IPS-18c (cell line): ENCODE measurements around the gene SF3B1.
"Not testable (repeated sequence)": the region's sequence is repeated elsewhere in the genome, so short reads cannot be mapped to it uniquely, and the experiment has no call there.

Experiments
- H3K4me3 ChIP-seq: 2 replicates; pipeline ENCODE4 v1.7.0; 2013; ENCODE audit warnings: low read depth, mild to moderate bottlenecking, low read length, moderate library complexity; ENCODE audit not compliant: insufficient read depth
- H3K9me3 ChIP-seq: one replicate; pipeline ENCODE4 v1.6.1; 2013; ENCODE audit warnings: mild to moderate bottlenecking, low read length, moderate library complexity; ENCODE audit not compliant: control insufficient read depth, insufficient read depth

SF3B1 gene

DNA sequence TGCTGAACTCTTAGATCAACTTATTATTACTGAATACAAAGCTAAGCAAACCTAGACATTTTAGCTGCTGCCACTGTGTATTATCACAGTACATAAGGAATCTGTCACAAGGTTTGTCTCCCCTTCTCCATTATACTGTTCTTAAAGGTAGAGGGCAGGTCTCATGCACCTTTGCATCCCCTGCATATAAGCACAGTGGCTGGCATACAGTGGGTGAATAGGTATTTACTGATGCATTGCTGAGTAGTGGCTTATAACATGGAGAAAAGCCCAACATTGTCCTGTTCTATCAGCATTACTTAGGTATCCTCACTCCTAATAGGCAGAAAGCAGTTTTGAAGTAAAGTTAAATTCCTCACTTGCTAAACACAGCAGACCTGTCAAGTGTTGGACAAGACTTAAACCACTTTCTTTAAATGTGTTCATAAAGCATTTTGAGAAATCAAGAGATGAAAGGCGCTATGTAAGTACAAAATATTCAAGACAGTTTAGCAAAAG lies 43.6 kb downstream of the SF3B1 start:
- no peaks in the 10 kb centered on the region for H3K9me3 ChIP-seq

DNA sequence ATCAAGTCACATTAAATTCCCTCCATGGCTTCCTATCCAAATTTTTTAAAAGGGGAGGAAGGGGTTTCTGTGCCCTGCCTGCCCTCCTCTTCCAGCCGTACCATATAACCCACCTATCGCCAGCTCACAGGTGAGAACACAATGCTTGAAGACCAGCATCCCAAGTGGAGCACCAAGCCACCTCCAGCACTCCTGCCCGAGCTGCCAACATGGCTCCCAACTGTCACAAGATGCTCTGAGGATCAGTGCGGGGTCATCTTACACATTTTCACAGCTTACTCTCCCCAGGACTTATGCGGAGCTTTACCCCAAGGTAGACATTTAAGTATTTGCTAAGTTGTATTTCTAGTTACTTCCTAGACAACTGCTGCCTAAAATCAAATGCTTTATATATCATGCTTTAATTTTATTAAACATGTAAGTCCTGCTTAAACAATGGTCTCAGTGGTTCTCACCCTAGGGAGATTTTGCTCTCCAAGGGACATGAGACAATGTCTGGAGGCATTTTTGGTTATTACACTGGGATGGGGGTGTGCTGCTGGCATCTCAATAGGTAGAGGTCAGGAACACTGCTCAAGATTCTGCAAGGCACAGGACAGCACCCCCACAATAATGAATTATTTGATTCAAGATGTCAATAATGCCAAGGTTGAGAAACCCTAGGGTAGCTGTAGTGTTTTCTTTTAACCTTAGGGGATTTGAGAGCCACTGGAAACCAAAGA lies 45.8 kb downstream of the SF3B1 start:
- no peaks in the 10 kb centered on the region for H3K9me3 ChIP-seq
- no peak overlapping the region for H3K4me3 ChIP-seq

More for the DNA sequence above, 43.6 kb downstream of the SF3B1 start:
- H3K4me3 ChIP-seq = no peak overlapping the region

DNA sequence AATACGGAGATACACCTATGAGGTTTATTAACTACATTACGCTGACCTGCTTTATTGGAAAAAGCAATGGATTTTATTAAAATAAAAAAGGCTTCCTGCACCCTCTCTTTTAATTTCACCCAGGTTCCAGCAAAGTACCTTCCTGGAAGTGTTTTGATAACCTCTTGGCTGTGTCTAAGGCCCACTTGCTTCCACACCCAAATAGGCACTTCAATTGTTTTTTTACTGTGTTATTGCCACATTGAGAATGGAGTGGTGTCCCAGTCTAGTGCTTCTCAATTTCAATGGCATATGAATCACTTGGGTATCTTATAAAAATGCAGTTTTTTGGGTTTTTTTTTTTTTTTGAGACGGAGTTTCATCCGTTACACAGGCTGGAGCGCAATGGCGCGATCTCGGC lies 47.6 kb downstream of the SF3B1 start:
- Histone ChIP-seq H3K4me3 (no peak overlapping the region), H3K9me3 (peaks cover 1% of the 10 kb centered on the region)

DNA sequence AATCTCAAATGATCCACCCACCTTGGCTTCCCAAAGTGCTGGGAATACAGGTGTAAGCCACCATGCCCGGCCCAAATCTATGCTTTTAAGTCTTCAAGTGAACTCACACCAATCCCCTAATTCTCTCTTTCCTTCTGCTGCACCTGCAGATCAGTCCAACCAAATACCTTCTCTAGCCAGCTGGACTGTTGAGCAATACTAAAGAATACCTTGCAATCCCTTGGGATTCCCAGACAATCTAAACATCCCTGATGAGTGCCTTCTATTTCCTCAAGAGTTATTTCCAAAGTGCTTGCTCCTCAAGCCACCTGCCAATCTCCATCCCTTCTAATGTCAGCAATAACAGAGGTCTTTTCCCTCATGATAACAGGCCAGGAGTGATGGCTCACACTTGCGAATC lies 48.6 kb downstream of the SF3B1 start:
- Histone ChIP-seq H3K4me3 (no peak overlapping the region), H3K9me3 (peaks cover 2% of the 10 kb centered on the region)

DNA sequence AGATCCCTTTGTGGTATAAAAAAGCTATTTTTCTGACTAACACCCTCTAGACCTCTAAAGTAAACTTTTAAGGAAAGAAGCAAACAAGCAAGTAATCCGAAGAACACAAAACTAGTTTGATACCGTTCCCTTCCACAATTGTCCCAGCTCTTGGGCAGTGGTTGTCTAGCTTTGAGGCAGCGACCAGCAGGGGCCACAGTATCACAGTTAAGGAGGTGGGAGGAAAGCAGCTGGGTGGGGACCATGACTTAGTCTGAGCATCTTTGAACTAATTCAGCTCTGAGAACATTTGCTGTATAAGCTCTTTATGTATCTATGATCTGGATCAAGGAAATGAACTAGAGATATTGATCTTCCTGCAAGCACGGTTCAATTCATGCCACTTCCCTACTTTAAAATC lies 51.0 kb downstream of the SF3B1 start:
- no peak overlapping the region for H3K4me3 ChIP-seq

DNA sequence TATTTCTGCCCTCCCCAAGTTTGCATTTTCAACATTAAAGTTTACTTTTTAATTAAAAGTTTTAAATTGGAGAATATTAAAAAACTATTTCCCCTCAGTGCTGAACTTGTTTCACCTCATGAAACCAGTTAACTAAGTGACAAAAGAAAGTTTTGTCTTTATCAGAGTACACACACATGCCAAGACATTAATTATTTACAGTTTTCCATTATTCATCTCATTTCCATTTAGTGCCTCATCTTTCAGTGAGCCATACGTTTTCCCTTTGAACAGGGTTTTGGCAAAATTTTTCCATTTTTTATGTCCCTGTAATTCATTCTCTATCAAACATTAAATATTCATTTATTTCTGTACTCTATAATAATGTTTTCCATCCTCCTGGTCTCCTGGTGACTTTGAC lies 53.2 kb downstream of the SF3B1 start:
- peaks cover 2% of the 10 kb centered on the region for H3K9me3 ChIP-seq
- H3K4me3 ChIP-seq = no peak overlapping the region

More for the DNA sequence above, 51.0 kb downstream of the SF3B1 start:
- peaks cover 2% of the 10 kb centered on the region for H3K9me3 ChIP-seq

DNA sequence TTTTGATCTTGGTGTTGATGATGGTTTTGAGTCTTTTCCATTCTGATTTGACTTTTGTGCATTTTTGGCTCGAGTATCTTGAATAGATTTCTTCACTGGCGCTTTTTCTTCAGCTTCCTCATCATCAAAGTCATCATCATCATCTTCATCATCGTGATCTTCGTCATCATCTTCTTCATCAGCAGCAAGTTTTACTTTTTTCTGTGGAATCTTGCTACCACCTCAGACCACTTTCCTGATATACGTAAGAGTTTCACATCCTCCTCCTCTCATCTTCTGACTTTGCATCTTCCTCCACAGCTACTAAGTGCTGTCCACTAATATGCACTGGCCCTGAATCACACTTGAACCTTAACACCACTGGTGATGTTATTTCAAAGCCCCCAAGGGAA lies 54.9 kb downstream of the SF3B1 start:
- not testable (repeated sequence) for H3K9me3 ChIP-seq, H3K4me3 ChIP-seq

DNA sequence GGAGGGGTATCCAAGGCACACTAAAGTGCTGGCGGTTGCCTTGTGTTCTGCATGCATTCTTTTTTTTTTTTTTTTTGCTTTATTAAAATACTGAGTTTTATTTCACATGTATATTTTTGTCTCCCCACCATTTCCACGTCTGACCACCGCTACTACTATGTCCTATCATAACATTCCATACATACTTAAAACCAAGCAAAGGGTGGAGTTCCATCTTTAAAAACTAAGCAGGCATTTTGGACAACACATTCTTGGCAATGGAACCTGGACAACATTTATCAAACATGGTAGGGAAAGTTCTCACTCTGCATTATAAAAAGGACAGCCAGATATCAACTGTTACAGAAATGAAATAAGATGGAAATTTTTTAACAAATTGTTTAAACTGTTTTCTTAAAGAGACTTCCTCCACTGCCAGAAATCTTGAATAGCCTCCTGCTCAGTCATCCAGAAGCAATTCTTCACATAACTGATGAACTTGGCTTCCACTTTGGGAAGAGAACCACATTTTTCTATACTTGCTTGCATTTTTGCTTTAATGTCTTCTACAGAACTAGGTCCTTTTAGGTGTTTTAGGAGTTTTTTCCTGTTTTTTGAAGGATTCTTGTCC lies 55.4 kb downstream of the SF3B1 start:
- H3K9me3 ChIP-seq, H3K4me3 ChIP-seq: not testable (repeated sequence)

DNA sequence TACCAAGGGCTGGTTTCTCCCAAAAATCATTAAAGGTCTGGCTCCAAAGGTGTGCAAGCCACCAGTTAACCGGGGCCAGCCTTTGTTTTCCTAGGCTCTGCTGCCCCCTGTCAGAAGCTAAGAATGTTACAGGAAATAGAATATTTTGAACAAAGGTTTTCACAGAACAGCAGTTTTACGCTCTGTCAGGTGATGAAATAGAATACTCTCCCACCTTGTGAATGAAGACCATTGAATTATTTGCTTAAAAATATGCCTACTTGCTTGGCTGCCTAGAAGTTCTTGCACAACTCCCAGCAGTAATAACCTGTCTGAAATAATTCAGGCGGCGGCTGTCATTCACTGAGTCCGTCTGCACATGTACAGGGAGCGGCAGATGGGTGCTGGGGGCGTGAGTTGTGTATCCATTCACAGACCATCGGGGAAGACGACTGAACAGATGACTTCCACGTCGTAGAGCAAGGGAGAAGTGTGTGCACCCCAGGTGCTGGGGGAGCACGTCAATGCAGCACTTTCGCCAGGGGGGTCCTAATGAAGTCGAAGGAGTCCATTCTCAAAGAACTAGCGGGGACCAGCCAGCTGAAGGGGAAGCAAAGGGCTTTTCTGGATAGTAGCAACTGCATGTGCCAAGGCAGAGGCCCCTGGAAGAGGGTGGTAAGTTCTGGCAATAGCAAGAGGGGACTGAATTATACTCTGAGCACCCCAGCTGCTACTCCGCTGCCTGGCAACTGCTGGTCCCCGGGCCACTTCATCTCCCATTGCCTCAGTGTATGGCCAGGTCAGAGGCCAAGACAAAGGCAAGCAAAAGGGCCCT lies 56.1 kb downstream of the SF3B1 start:
- H3K4me3 ChIP-seq = no peak overlapping the region
- peaks cover 2% of the 10 kb centered on the region for H3K9me3 ChIP-seq

DNA sequence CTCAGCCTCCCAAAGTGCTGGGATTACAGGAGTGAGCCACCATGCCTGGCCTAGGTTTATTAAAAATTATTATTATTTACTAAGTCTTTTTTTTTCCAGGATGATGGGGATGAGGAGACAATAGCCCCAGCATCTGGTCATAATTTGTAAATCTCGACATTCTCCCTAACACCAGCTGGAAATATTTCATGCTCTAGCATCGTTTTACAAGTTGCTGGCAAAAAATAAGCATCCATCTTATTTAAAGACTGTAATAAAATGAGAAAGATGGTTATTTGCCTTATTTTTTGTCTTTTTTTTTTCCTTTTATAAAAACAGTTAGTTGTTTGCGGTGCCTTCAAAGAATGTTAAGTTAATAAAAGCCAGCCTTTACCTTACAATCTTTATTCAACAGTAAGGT lies 56.7 kb downstream of the SF3B1 start:
- H3K9me3 ChIP-seq = peaks cover 2% of the 10 kb centered on the region
- no peak overlapping the region for H3K4me3 ChIP-seq

DNA sequence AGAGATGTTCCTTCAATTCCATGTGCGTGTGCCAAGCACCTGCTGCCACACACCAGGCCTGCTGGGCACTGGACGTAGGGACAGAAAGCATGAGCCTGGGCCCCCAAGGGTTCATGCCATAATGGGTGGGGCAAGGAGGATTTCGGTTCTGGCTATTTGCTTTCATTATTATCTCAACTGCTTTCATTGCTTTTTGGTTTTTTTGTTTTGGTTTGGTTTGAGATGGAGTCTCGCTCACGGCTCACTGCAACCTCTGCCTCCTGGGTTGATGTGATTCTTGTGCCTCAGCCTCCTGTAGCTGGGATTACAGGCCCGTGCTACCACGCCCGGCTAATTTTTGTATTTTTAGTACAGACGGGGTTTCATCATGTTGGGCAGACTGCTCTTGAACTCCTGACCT lies 57.2 kb downstream of the SF3B1 start:
- peaks cover 2% of the 10 kb centered on the region for H3K9me3 ChIP-seq
- H3K4me3 ChIP-seq = no peak overlapping the region

DNA sequence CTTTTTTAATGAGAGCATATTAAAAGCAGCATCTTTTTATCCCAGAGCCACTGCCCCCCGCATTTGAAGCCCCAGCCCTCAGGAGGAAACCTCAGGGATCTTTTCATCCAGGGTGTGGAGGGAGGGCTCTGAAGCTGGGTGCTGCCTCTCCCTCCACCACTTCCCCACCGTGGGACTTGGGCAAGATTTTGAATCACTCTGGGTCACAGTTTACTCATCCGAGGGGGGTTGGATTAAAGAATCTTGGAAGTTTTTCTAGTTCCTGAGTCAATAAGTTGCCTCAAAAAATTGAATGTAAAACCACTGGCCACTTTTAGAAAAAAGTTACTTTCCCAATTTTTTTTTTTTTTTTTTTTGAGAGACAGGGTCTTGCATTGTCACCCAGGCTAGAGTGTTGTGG lies 62.2 kb downstream of the SF3B1 start:
- Histone ChIP-seq H3K4me3 (no peak overlapping the region), H3K9me3 (no peaks in the 10 kb centered on the region)

DNA sequence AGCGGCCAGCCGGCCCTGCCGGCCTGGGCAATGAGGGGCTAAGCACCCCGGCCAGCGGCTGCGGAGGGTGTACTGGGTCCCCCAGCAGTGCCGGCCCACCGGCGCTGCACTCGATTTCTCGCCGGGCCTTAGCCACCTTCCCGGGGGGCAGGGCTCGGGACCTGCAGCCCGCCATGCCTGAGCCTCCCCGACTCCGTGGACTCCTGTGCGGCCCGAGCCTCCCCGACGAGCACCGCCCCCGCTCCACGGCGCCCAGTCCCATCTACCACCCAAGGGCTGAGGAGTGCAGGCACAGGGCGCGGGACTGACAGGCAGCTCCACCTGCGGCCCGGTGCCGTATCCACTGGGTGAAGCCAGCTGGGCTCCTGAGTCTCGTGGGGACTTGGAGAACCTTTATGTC lies 64.2 kb downstream of the SF3B1 start:
- not testable (repeated sequence) for H3K9me3 ChIP-seq, H3K4me3 ChIP-seq

DNA sequence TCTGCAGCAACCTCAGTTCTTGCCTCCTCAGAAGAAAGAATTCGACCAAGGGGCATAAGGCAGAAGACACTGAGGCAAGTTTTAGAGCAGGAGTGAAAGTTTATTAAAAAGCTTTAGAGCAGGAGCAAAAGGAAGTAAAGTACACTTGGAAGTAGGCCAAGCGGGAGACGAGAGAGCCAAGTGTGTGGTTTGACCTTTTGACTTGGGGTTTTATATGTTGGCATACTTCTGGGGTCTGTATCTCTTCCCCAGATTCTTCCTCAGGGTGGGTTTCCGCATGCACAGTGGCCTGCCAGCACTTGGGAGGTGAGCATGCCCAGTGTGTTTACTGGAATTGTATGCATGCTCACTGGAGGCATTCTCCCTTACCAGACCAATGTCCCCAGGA lies 64.9 kb downstream of the SF3B1 start:
- H3K4me3 ChIP-seq = no peak overlapping the region; the same call in 1 of the 2 replicates
- no peaks in the 10 kb centered on the region for H3K9me3 ChIP-seq

DNA sequence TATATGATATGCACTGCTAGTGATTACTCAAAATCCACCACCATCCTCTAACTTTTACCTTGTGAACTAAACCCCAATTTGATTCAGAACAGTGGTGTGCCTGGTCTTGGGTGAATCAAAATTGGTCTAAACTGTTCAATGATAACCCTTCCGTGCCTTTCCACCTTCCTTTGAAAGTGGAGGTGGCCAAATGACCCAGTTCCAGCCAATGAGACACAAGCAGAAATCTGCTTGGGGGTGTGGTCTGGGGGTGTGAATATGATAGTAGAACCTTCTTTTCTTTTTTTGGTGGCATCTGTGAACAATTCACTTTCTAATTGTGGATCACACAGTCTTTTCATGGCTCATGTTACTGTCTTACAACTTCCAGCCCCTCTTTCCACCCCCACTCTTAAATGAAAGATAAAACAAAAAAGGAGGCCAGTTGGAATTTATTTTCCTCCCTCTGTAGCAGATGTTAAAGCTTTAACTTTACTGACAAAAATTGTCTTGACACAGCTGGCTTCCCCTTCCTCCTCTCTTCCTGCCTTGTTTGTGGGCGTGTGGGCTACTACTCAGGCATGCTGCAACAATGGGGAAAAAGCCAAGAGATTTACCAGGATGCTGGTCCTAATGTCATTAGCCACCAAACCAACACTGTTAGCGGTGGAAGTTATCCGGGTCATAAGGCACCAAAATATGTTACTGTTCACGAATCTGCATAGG lies 65.4 kb downstream of the SF3B1 start:
- no peak overlapping the region for H3K4me3 ChIP-seq
- no peaks in the 10 kb centered on the region for H3K9me3 ChIP-seq

DNA sequence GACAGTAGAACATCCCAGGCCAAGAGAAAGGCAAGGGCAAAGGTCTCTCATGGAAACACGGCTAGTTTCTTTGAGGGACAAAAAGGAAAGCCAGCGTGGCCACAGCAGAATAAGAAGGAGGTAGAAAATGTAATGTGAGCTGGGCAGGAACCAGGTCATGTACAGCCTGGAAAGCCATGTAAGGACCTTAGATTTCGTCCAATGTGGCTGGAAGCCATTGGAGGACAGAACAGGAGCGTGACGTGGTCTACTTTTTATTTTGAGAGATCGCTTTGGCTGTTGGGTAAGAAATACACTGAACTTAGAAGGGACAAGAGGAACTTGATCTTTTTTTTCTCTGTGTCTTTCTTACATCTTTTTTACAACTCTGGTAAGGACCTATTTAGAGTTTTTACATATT lies 66.4 kb downstream of the SF3B1 start:
- Histone ChIP-seq H3K9me3 (no peaks in the 10 kb centered on the region), H3K4me3 (no peak overlapping the region)

DNA sequence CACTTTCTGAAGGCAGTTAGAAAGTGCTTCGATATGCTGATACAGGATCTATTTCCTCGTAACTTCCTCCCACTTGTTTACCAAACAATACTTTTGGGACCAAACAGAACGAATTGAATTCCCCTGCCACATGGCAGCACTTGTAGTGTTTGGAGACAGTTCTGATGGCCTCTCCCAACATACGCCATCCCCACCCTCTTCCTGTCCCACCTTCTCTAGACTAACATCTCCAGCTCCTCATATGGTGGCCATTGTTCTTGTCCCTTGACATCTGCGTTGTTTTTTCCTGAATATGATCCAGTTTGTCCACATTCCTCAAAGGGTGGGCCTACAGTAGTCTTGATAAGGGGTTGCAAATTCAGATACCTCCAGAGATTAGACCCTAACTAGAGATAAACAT lies 70.8 kb downstream of the SF3B1 start:
- H3K4me3 ChIP-seq = no peak overlapping the region
- no peaks in the 10 kb centered on the region for H3K9me3 ChIP-seq
